ENCODE measurements around the gene TYSND1. TPM values are rescaled to one million over a fixed set of nuclear protein-coding genes. Genes with fewer than 3 reads are reported as not detected.

TYSND1 gene
- polyA plus RNA-seq, 3 donors = 10.7 to 15.2 (median 12.1) TPM

DNA sequence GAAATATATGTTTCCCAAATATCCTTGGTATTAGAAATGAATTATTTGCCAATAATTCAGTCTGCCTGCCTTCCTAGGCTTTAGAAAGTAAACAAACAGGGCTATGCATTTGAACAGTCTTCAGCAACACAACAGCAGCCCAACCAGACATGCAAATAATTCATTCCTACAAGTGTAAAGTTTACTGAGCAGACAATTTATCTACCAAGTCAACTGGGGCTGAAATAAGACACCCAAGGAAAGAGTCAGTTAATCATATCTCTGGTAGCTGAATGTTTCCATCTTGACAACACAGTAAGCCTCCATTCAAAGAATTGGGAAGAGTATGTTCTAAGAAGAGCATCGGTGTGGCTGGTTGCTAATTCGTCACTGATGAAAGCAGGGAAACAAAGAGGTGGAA, 52.2 kb downstream of the TYSND1 start:
- peak in 2 of 11 donors; percentile 11 to 20 for DNase-seq (ENCODE audit: extremely low read depth in 1 of 11, low read depth in 9 of 11, low spot score in 4 of 11)

DNA sequence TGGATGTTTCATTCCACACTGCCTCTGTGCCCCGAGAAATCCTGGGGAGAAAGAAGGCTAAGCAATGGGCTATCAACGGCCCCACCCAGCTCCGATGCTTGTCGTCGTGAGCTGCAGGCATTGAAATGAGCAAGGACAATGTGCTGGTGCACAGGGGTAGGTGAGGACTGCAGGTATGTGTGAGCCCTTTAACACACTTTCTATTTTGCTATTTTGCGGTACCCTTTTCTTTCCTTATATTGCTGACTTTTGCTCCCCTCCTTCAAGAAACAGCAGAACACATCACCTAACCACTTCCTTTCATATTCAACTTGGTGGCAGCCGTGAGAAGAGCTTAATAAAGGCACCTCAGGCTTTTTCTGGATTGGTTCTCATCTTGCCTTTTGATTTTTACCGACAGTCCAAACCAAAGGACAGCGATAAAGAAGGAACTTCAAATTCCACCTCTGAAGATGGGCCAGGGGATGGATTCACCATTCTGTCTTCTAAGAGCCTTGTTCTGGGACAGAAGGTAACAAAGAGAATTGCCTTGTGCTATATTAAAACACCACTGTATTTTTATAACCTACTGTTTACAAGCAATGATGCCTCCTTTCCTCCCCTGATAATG, 53.1 kb downstream of the TYSND1 start:
- no peak for DNase-seq (ENCODE audit: extremely low read depth in 1 of 11, low read depth in 9 of 11, low spot score in 4 of 11)

DNA sequence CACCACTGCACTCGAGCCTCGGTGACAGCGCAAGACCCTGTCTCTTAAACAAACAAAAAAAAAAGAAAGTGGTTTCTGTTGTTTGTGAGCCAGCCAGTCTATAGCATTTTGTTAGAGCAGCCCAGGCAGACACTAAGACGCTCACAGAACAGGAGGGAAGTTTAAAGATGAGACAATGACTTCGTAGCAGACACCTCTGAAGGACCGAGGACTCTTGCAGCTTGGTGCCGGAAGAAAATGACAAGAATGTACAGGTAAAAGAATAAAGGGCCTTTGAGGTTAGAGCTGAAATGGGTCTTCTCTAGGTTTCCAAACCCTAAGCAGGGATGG, 54.1 kb downstream of the TYSND1 start:
- no peak for DNase-seq (ENCODE audit: extremely low read depth in 1 of 11, low read depth in 9 of 11, low spot score in 4 of 11)

DNA sequence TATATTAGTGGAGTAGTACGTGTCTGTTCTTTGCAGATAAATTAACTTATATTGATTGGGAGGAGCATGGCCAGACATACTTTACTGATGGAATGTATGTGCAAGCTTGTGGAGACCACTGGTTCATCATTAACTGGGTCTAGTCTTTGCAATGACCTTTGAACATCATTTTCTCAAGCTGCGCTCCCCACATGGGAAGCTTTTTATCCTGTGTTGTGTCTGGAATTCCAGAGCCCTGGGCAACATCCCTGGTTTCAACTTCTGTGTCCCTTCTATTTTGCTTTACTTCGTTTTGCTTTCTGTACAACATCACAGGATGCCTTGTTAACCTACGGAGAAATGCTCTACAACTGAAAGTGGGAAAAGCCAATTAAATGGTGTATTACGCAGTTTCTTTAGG, 55.5 kb downstream of the TYSND1 start:
- peak in 3 of 11 donors; percentile 11 to 43 (median 26) for DNase-seq (ENCODE audit: extremely low read depth in 1 of 11, low read depth in 9 of 11, low spot score in 4 of 11)

DNA sequence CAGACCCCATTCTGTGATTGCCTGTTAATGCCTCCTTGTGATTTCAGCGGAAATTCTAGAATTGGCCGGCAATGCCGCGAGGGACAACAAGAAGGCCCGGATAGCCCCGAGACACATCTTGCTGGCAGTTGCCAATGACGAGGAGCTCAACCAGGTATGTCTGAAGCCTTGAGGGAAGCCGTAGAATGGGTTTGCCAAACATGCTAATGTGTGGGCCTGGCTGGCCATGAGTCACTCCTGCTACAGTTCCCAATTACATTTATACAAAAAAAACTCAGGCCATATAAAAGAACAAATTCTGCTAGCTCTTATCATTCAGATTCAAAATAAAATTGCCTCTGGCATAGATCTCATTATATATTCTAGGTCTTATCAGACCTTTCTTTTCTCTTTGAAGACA, 56.5 kb downstream of the TYSND1 start:
- no peak for DNase-seq (ENCODE audit: extremely low read depth in 1 of 11, low read depth in 9 of 11, low spot score in 4 of 11)

DNA sequence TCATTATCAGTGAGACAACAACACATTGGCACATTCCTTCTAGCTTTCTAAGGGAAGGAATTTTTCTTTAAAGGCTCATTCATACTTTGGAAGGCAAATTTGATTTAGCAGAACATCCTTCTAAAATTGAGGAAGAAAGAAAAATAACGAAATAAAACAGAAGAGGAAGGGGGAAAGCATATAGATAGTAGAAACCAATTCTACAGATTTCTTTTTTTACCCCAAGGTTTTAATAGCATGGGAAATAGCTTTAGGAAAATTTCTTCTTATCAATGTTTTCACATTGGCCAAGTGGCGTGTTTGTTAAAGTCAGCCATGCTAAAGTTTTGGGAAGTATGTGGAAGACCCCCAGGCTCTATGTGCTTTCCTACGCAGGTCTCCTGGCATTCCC, 58.2 kb downstream of the TYSND1 start:
- DNase-seq (ENCODE audit: extremely low read depth in 1 of 11, low read depth in 9 of 11, low spot score in 4 of 11) = no peak

Other genes starting within 250 kb of the TYSND1 start
- gene MACROH2A2, start 93.9 kb downstream of the TYSND1 start, polyA plus RNA-seq (ENCODE audit: insufficient read length in 3 of 3) = 10 to 100 TPM; 82.4 to 95.7 (median 82.9) TPM
- gene AIFM2, start 13.9 kb downstream of the TYSND1 start, polyA plus RNA-seq (ENCODE audit: insufficient read length in 3 of 3) = 1 to 10 TPM; 5.1 to 7.2 (median 5.1) TPM
- 100 to 1,000 TPM; 109 to 115 (median 114) TPM for gene SAR1A, start 23.8 kb upstream of the TYSND1 start, polyA plus RNA-seq (ENCODE audit: insufficient read length in 3 of 3)
- 100 to 1,000 TPM in 2 of 3 donors, 10 to 100 TPM in 1; 98.4 to 117 (median 110) TPM for gene PPA1, start 86.7 kb upstream of the TYSND1 start, polyA plus RNA-seq (ENCODE audit: insufficient read length in 3 of 3)
- gene NPFFR1, start 137.3 kb upstream of the TYSND1 start, polyA plus RNA-seq (ENCODE audit: insufficient read length in 3 of 3) = under 1 TPM; 0.14 to 0.27 (median 0.23) TPM
- gene LRRC20, start 235.9 kb upstream of the TYSND1 start, polyA plus RNA-seq (ENCODE audit: insufficient read length in 3 of 3) = 10 to 100 TPM in 2 of 3 donors, 1 to 10 TPM in 1; 9.5 to 11.1 (median 10.9) TPM